Measurements from ENCODE around the gene XYLT1.

XYLT1 gene

DNA sequence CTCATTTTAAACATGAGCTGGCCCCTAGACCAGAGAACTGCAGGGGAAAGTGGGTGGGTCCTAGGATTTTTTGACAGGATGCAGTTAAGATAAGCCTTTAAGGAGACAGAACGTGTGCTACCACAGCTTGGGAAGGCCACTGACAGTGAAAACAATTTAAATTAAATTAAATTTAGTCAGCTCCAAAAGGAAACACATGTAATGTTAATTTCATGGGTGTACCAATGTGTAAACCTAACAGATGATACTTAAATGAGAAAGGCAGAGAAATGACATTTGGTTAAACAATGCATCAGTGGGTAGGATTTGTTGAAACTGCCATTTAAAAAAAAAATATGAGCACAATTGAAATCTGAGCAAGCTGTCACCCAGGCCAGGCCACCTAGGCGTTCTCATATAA lies 250.8 kb downstream of the XYLT1 start:
- in situ Hi-C loops (cut with HindIII; ENCODE audit: low pct_unique_long_range_greater_than_20kb, low sequenced_read_pairs), result no loop called here
- DNase-seq (ENCODE audit: low read depth in 1 of 2, low spot score in 1 of 2), result no peak
- no peak for TF ChIP-seq JUND (IDR thresholded peaks at IDR 0.05; ENCODE audit: low read depth)

- no peak for TF ChIP-seq JUND (IDR thresholded peaks at IDR 0.05; ENCODE audit: low read depth)
- in situ Hi-C loops (cut with HindIII; ENCODE audit: low pct_unique_long_range_greater_than_20kb, low sequenced_read_pairs), result no loop called here
These were observed 254.8 kb downstream of the XYLT1 start for GRCh38 chr16:17215936-17216335.

GRCh38 chr16:17215306-17215705 lies 255.5 kb downstream of the XYLT1 start:
- in situ Hi-C loops (cut with HindIII; ENCODE audit: low pct_unique_long_range_greater_than_20kb, low sequenced_read_pairs), result no loop called here
- no peak for DNase-seq (ENCODE audit: low read depth in 1 of 2, low spot score in 1 of 2)
- no peak for TF ChIP-seq JUND (IDR thresholded peaks at IDR 0.05; ENCODE audit: low read depth)

More at GRCh38 chr16:17215936-17216335, 254.8 kb downstream of the XYLT1 start:
- DNase-seq (ENCODE audit: low read depth in 1 of 2, low spot score in 1 of 2), result no peak

GRCh38 chr16:17213974-17214373 lies 256.8 kb downstream of the XYLT1 start:
- in situ Hi-C loops (cut with HindIII; ENCODE audit: low pct_unique_long_range_greater_than_20kb, low sequenced_read_pairs), result no loop called here
- DNase-seq (ENCODE audit: low read depth in 1 of 2, low spot score in 1 of 2), result no peak
- TF ChIP-seq JUND (IDR thresholded peaks at IDR 0.05; ENCODE audit: low read depth), result no peak

- TF ChIP-seq JUND (IDR thresholded peaks at IDR 0.05; ENCODE audit: low read depth), result no peak
- DNase-seq (ENCODE audit: low read depth in 1 of 2, low spot score in 1 of 2), result no peak
- in situ Hi-C loops (cut with HindIII; ENCODE audit: low pct_unique_long_range_greater_than_20kb, low sequenced_read_pairs), result no loop called here
These were observed 257.7 kb downstream of the XYLT1 start for GRCh38 chr16:17213025-17213424.

- in situ Hi-C loops (cut with HindIII; ENCODE audit: low pct_unique_long_range_greater_than_20kb, low sequenced_read_pairs), result no loop called here
- no peak for DNase-seq (ENCODE audit: low read depth in 1 of 2, low spot score in 1 of 2)
- TF ChIP-seq JUND (IDR thresholded peaks at IDR 0.05; ENCODE audit: low read depth), result no peak
These were observed 258.2 kb downstream of the XYLT1 start for GRCh38 chr16:17212606-17213005.

GRCh38 chr16:17211797-17212196 lies 259.0 kb downstream of the XYLT1 start:
- in situ Hi-C loops (cut with HindIII; ENCODE audit: low pct_unique_long_range_greater_than_20kb, low sequenced_read_pairs), result no loop called here
- no peak for TF ChIP-seq JUND (IDR thresholded peaks at IDR 0.05; ENCODE audit: low read depth)
- DNase-seq (ENCODE audit: low read depth in 1 of 2, low spot score in 1 of 2), result peak in 1 of 2 experiments; percentile 72

DNA sequence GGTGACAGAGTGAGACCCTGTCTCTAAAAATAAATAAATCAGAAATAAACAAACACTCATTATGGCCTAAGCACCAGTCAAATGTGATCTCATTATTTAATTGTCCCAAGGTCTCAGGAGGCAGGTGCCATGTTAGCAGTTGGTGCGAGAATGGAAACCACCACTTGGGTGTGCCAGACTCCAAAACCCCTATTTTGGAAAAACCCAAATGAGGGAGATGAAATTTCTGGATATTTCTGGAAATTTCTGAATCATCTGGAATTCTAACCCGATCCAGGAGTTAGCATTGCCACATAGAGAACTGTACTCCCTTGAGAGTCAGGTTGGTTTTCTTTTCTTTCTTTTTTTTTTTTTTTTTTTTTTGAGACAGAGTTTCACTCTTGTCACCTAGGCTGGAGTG lies 264.0 kb downstream of the XYLT1 start:
- DNase-seq (ENCODE audit: low read depth in 1 of 2, low spot score in 1 of 2), result no peak
- in situ Hi-C loops (cut with HindIII; ENCODE audit: low pct_unique_long_range_greater_than_20kb, low sequenced_read_pairs), result no loop called here
- no peak for TF ChIP-seq JUND (IDR thresholded peaks at IDR 0.05; ENCODE audit: low read depth)

- DNase-seq (ENCODE audit: low read depth in 1 of 2, low spot score in 1 of 2), result peak; percentile 33 to 84
- in situ Hi-C loops (cut with HindIII; ENCODE audit: low pct_unique_long_range_greater_than_20kb, low sequenced_read_pairs), result no loop called here
- TF ChIP-seq JUND (IDR thresholded peaks at IDR 0.05; ENCODE audit: low read depth), result no peak
These were observed 265.2 kb downstream of the XYLT1 start for GRCh38 chr16:17205279-17206211.

DNA sequence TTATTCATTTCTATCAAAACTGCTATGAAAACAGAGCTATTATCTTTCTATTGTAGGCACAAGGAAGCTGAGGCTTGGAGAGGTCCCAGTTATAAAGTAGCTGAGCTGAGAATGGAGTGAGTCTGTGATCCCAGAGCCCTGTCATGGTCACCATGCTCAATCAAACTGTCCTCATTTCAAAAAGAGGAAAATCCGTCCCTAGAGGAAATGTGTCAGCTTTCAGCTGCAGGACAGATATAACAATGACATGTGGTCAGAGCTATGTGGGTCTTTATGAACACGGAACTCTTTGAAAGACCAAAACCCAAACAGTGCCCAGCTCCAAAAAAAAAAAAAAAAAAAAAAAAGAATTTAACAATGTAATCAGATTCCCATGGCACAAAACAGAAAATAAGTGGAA lies 266.1 kb downstream of the XYLT1 start:
- no peak for DNase-seq (ENCODE audit: low read depth in 1 of 2, low spot score in 1 of 2)
- no peak for TF ChIP-seq JUND (IDR thresholded peaks at IDR 0.05; ENCODE audit: low read depth)
- in situ Hi-C loops (cut with HindIII; ENCODE audit: low pct_unique_long_range_greater_than_20kb, low sequenced_read_pairs), result no loop called here

- in situ Hi-C loops (cut with HindIII; ENCODE audit: low pct_unique_long_range_greater_than_20kb, low sequenced_read_pairs), result no loop called here
- TF ChIP-seq JUND (IDR thresholded peaks at IDR 0.05; ENCODE audit: low read depth), result no peak
- no peak for DNase-seq (ENCODE audit: low read depth in 1 of 2, low spot score in 1 of 2)
These were observed 266.6 kb downstream of the XYLT1 start for GRCh38 chr16:17204206-17204605.

DNA sequence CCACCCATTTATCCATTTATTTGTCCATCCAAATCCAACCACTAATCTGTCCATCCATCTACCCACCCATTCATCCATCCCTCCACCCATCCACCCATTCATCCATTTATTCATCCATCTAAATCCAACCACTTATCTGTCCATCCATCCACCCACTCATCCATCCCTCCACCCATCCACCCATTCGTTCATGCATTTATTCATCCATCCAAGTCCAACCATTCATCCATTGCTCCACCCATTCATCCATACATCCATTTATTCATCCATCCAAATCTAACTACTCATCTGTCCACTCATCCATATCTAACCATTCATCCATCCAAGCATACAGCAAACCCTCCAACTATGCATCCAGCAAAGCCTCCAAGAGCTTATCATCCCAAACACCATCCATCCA lies 267.3 kb downstream of the XYLT1 start:
- in situ Hi-C loops (cut with HindIII; ENCODE audit: low pct_unique_long_range_greater_than_20kb, low sequenced_read_pairs), result no loop called here
- no peak for TF ChIP-seq JUND (IDR thresholded peaks at IDR 0.05; ENCODE audit: low read depth)

DNA sequence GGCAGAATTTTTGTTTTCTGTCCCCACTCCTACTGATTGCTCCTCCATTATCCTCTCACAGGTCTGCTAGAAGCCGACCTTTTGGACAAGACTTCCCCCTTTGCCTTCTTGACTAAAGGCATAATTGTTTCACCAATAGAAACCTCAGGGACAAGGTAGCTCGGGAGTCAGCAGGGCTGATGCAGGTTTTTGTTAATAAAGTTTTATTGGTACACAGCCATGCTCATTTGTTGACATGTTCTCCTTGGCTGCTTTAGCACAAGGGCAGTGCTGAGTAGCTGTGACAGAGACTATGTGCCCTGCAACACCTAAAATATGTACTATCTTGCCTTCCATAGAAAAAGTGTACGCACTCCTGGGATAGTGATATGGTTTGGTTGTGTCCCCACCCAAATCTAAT lies 271.6 kb downstream of the XYLT1 start:
- DNase-seq (ENCODE audit: low read depth in 1 of 2, low spot score in 1 of 2), result no peak
- no peak for TF ChIP-seq JUND (IDR thresholded peaks at IDR 0.05; ENCODE audit: low read depth)
- in situ Hi-C loops (cut with HindIII; ENCODE audit: low pct_unique_long_range_greater_than_20kb, low sequenced_read_pairs), result no loop called here

More for the DNA sequence above, 267.3 kb downstream of the XYLT1 start:
- no peak for DNase-seq (ENCODE audit: low read depth in 1 of 2, low spot score in 1 of 2)
